K562 (cell line): ENCODE data around the gene N4BP3. TPM values are rescaled to one million over a fixed set of nuclear protein-coding genes. Genes with fewer than 3 reads are reported as not detected.

ENCODE experiments used
- ATF1 ChIP-seq, 2 experiments: fragments of 450-650 bp in 1 of 2; IDR thresholded peaks; 2 replicates each; pipeline ENCODE4 v1.6.1; 2016; ENCODE audit warnings: missing compliant biosample characterization in 1 of 2, missing genetic modification characterization in 1 of 2
- BCL6 ChIP-seq: fragments of 250-450 bp; sonication (Bioruptor Pico); IDR thresholded peaks from 2 replicates; pipeline ENCODE4 v1.4.0; 2020
- CAMTA2 ChIP-seq: fragments of 250-450 bp; sonication (Bioruptor Pico); conservative IDR thresholded peaks from 2 replicates; pipeline ENCODE4 v1.5.1; 2022
- DPF2 ChIP-seq: fragments of 450-650 bp; IDR thresholded peaks from 2 replicates; pipeline ENCODE4 v1.6.1; 2016
- EP300 ChIP-seq: IDR thresholded peaks from 2 replicates; pipeline ENCODE4 v1.6.1; 2012; ENCODE audit warnings: low read length, improper control_type of control experiment
- ERF ChIP-seq: fragments of 450-650 bp; formaldehyde crosslinking; IDR thresholded peaks from 2 replicates; pipeline ENCODE4 v1.4.0; 2020; ENCODE audit warnings: mild to moderate bottlenecking, mixed read lengths
- ESRRB ChIP-seq: fragments of 250-450 bp; sonication (Bioruptor Pico); IDR thresholded peaks from 2 replicates; pipeline ENCODE4 v1.5.0; 2020; ENCODE audit warnings: mild to moderate bottlenecking, moderate library complexity, borderline replicate concordance
- HMGN3 ChIP-seq: IDR thresholded peaks from 2 replicates; pipeline ENCODE4 v1.6.1; 2011; ENCODE audit warnings: borderline replicate concordance, low read depth, mild to moderate bottlenecking, mixed read lengths, low read length; ENCODE audit not compliant: insufficient read length; ENCODE audit errors: extremely low read depth
- HOXB6 ChIP-seq: fragments of 250-450 bp; sonication (Bioruptor Pico); IDR thresholded peaks from 2 replicates; pipeline ENCODE4 v1.5.1; 2022; ENCODE audit warnings: mild to moderate bottlenecking, borderline replicate concordance
- HSF4 ChIP-seq: fragments of 250-450 bp; sonication (Bioruptor Pico); IDR thresholded peaks from 2 replicates; pipeline ENCODE4 v2.1.2; 2022; ENCODE audit warnings: mild to moderate bottlenecking, moderate library complexity, borderline replicate concordance
- KLF16 ChIP-seq: IDR thresholded peaks from 2 replicates; pipeline ENCODE4 v1.6.1; 2016; ENCODE audit warnings: antibody characterized with exemption
- MCM7 ChIP-seq, 2 experiments: fragments of 450-650 bp; IDR thresholded peaks; 2 replicates each; pipeline ENCODE4 v1.6.1; 2016 to 2018
- PHB ChIP-seq: fragments of 250-450 bp; sonication (Bioruptor Pico); IDR thresholded peaks from 2 replicates; pipeline ENCODE4 v1.5.0; 2021
- PURB ChIP-seq: sonication (generic); formaldehyde crosslinking; IDR thresholded peaks from 2 replicates; pipeline ENCODE4 v1.9.0; 2021; ENCODE audit warnings: low read depth, mild to moderate bottlenecking, missing genetic modification reagents
- SLC30A9 ChIP-seq: fragments of 250-450 bp; sonication (Bioruptor Pico); IDR thresholded peaks from 2 replicates; pipeline ENCODE4 v1.8.0; 2022; ENCODE audit warnings: mild to moderate bottlenecking, moderate library complexity
- SMARCA4 ChIP-seq: fragments of 450-650 bp; IDR thresholded peaks from 2 replicates; pipeline ENCODE4 v1.6.1; 2016
- SMARCE1 ChIP-seq: fragments of 450-650 bp; IDR thresholded peaks from 2 replicates; pipeline ENCODE4 v1.7.1; 2016; ENCODE audit warnings: mild to moderate bottlenecking
- SMC3 ChIP-seq: conservative IDR thresholded peaks from 2 replicates; pipeline ENCODE4 v1.6.1; 2011; ENCODE audit warnings: low read depth, low read length, improper control_type of control experiment; ENCODE audit not compliant: insufficient read depth
- TRIM28 ChIP-seq: fragments of 450-650 bp; IDR thresholded peaks from 2 replicates; pipeline ENCODE4 v1.6.1; 2017
- U2AF1 ChIP-seq: fragments of 200-400 bp; formaldehyde crosslinking; optimal IDR thresholded peaks from 2 replicates; pipeline ENCODE3; 2017; ENCODE audit warnings: mild to moderate bottlenecking, low read depth, low read length, moderate library complexity
- XRCC5 ChIP-seq: fragments of 200-400 bp; formaldehyde crosslinking; IDR thresholded peaks from 2 replicates; pipeline ENCODE4 v1.6.1; 2017; ENCODE audit warnings: low read depth, mild to moderate bottlenecking, low read length
- YY1 ChIP-seq, 3 experiments: IDR thresholded peaks; 2 replicates each; pipeline ENCODE4 v1.6.1; 2011; ENCODE audit warnings: low read length in 2 of 3, mild to moderate bottlenecking in 2 of 3, moderate library complexity in 2 of 3, borderline replicate concordance in 1 of 3, control low read depth in 1 of 3, low read depth in 1 of 3; ENCODE audit not compliant: insufficient read depth in 3 of 3, insufficient replicate concordance in 2 of 3, control insufficient read depth in 1 of 3, insufficient read length in 1 of 3; ENCODE audit errors: extremely low read depth in 1 of 3
- ZNF347 ChIP-seq: fragments of 450-650 bp; formaldehyde crosslinking; IDR thresholded peaks from 2 replicates; pipeline ENCODE4 v1.4.0; 2020; ENCODE audit warnings: low read depth, mild to moderate bottlenecking, moderate library complexity
- polyA plus RNA-seq, 8 experiments: library from polyadenylated mRNA; depleted of rRNA in 4 of 8; stranded (reverse) in 5 of 8; unstranded in 3 of 8; fragments of >200 nt; fragmentation: Nextera tagmentation in 2 of 8; fragmentation: Illumina TruSeq in 1 of 8; extraction: Ambion mirVana in 2 of 8; extraction: Trizol in 1 of 8; gene quantifications; 2 replicates each; pipeline versions ENCODE4 v1.2.1 to v1.2.3, GENCODE V29; 2011 to 2014; ENCODE audit warnings: inconsistent platforms in 1 of 8, missing spikeins in 1 of 8
- total RNA-seq, 7 experiments: library from RNA; depleted of rRNA in 6 of 7; stranded (reverse); fragments of >200 nt in 6 of 7; fragmentation: Illumina TruSeq in 2 of 7; extraction: Trizol in 2 of 7; gene quantifications; 2 replicates each; pipeline versions ENCODE4 v1.2.1 to v1.2.3, GENCODE V29; 2011 to 2021; ENCODE audit warnings: low replicate concordance in 1 of 7

The N4BP3 gene
- total and polyA plus RNA-seq, 9 of the 15 experiments (the other 6 are each of a cell fraction or from before 2014, with no cell fraction given) = 0.06 to 7.0 (median 2.4) TPM

DNA sequence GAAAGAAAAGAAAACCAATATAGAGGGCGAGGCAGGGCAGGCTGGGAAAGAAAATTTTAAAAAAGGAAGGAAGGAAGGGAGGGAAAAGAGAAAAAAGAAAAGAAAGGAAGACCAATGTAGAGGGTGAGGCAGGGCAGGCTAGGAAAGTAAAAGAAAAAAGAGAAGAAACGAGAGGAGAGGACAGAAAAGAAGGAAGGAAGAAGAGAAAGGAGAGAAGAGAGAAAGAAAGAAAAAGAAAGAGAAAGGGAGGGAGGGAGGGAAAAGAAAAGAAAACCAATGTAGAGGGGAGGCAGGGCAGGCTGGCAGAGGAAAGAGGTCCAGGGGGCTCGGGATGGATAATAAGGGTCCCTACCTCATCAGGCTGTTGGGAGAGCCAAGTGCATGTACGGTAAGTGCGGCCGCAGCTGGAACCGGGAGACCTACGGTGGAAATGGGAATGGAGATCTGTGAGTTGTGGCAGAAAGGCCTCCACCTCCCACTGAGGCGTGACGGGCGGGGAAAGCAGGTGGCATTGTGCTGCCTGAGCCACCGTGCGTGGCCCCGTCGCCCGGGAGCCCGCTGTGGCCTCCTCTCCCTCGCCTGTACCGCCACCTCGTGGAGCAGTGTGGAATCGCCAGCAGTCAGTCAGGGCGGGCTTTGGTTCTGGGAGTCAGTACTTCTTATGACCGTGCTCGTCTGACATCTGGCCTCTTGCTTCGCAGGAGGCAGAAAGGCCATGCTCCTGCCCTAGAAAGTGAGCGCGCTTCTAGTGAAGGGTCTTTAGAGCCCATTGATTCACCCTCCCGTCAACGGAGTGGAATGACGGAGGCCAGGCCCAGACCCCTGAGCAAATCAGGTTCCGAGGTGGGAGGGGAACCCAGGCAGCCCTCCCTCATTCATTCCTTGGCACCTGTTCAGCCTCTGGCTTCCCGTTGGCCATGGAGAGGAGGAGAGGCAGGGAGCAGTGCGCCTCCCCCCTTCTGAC is 50.7 kb downstream of the N4BP3 start (continued):
- TF ChIP-seq XRCC5 (0 out of 2 replicates have a peak, but pooled peaks have one; percentile 43), ESRRB (CRISPR knock-in tag) (no peak), HOXB6 (CRISPR knock-in tag) (no peak), TRIM28 (no peak), PURB (CRISPR knock-in tag) (no peak), KLF16 (peak; percentile 28; the same call in 1 of the 2 replicates), SMARCE1 (no peak), EP300 (peak; percentile 18; the same call in 1 of the 2 replicates), ATF1 (CRISPR knock-in tag; IDR thresholded peaks at IDR 0.05) (no peak), ATF1 (tag; IDR thresholded peaks at IDR 0.05) (0 out of 2 replicates have a peak, but pooled peaks have one; percentile 34), ERF (no peak), BCL6 (no peak), MCM7 (IDR thresholded peaks at IDR 0.05) (no peak), YY1 (IDR thresholded peaks at IDR 0.05; ENCODE audit: borderline replicate concordance in 1 of 3, control insufficient read depth in 1 of 3, extremely low read depth in 1 of 3, insufficient read depth in 3 of 3, insufficient read length in 1 of 3, insufficient replicate concordance in 2 of 3, low read depth in 1 of 3, low read length in 2 of 3) (peak in 1 of 3 experiments; percentile 30), U2AF1 (no peak), ZNF347 (CRISPR knock-in tag) (no peak), HSF4 (CRISPR knock-in tag) (no peak), SMC3 (peak; percentile 99), SLC30A9 (CRISPR knock-in tag) (no peak), SMARCA4 (no peak), CAMTA2 (no peak), PHB (CRISPR knock-in tag) (no peak), HMGN3 (peak; percentile 20), DPF2 (no peak)
